ENCODE results near the gene RPS6KB2.
"Not testable (repeated sequence)": the region's sequence is repeated elsewhere in the genome, so short reads cannot be mapped to it uniquely, and the experiment has no call there.

RPS6KB2 gene

GRCh38 chr11:67420646-67421429, 7.5 kb upstream of the RPS6KB2 start:
- H3K4me3 ChIP-seq (ENCODE audit: low read depth, low read length): peak overlapping the region; percentile 24
- TF ChIP-seq CTCF (IDR thresholded peaks at IDR 0.05; ENCODE audit: low read depth, low read length, missing control alignments): no peak
- DNase-seq (ENCODE audit: low read depth): peak; percentile 66
- in situ Hi-C loops (cut with HindIII; ENCODE audit: low sequenced_read_pairs): no loop called here

DNA sequence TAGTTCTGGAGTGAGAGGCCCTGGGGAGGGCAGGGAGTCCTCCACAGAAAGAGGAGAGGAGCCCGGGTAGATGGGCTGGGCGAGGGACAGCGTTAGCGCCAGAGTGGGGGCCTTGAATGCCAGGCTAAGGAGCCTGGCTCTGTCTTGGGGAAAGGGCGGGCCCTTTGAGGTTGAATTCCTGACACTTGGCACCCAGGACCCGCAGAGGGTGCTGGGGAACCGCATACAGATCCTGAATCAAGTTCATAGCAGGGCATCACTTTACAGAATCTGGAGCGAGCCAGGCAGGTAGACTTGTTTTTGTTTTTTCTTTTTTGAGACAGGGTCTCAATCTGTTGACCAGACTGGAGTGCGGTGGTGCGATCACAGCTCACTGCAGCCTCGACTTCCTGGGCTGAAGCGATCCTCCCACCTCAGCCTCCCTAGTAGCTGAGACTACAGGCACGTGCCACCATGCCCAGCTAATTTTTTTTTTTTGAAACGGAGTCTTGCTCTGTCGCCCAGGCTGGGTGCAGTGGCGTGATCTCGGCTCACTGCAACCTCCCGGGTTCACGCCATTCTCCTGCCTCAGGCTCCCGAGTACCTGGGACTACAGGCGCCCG, 6.8 kb upstream of the RPS6KB2 start:
- in situ Hi-C loops (cut with HindIII; ENCODE audit: low sequenced_read_pairs): no loop called here
- TF ChIP-seq CTCF (IDR thresholded peaks at IDR 0.05; ENCODE audit: low read depth, low read length, missing control alignments): no peak
- no peak for DNase-seq (ENCODE audit: low read depth)
- H3K4me3 ChIP-seq (ENCODE audit: low read depth, low read length): peak overlapping the region; percentile 24

DNA sequence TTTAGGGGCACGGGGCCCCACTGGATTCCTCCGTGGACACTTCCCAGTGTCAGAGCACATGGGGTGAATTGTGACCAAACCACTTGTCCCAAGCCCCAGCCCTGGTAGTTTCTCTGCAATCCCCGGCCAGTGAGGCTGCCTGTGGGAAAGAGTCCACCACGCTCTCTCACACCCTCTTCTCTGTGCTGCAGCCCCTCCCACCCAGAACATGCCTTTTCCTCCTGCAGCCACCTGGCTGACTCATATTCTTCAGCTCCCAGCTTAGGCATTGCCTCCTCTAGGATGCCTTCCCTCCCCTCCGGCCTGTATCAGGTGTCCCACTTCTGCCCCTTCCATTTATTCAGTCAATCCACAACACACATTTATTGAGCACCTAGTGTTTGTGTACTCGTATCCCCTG, 5.4 kb upstream of the RPS6KB2 start:
- no peak for TF ChIP-seq CTCF (IDR thresholded peaks at IDR 0.05; ENCODE audit: low read depth, low read length, missing control alignments)
- no peak overlapping the region for H3K4me3 ChIP-seq (ENCODE audit: low read depth, low read length)
- in situ Hi-C loops (cut with HindIII; ENCODE audit: low sequenced_read_pairs): no loop called here
- DNase-seq (ENCODE audit: low read depth): no peak

- DNase-seq (ENCODE audit: low read depth): no peak
- no peak for TF ChIP-seq CTCF (IDR thresholded peaks at IDR 0.05; ENCODE audit: low read depth, low read length, missing control alignments)
- no peak overlapping the region for H3K4me3 ChIP-seq (ENCODE audit: low read depth, low read length)
- in situ Hi-C loops (cut with HindIII; ENCODE audit: low sequenced_read_pairs): no loop called here
Observed at GRCh38 chr11:67423466-67423865, 4.8 kb upstream of the RPS6KB2 start.

DNA sequence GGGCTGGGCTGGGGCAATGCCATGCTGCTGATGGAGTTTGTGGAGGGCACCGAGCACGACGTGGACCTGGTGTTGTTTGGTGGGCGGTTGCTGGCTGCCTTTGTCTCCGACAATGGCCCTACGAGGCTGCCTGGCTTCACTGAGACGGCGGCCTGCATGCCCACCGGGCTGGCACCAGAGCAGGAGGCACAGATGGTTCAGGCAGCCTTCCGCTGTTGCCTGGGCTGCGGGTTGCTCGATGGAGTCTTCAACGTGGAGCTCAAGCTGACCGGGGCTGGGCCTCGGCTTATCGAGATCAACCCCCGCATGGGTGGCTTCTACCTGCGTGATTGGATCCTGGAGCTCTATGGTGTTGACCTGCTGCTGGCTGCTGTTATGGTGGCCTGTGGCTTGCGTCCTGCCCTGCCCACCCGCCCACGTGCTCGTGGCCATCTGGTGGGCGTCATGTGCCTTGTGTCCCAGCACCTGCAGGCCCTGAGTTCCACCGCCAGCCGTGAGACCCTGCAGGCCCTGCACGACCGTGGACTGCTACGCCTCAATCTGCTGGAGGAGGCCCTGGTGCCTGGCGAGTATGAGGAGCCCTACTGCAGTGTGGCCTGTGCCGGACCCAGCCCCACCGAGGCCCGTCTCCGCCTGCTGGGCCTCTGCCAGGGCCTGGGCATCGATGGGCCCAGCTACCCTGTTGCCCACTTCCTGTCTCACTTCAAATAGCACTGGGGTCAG, 4.2 kb upstream of the RPS6KB2 start:
- TF ChIP-seq CTCF (IDR thresholded peaks at IDR 0.05; ENCODE audit: low read depth, low read length, missing control alignments): no peak
- H3K4me3 ChIP-seq (ENCODE audit: low read depth, low read length): no peak overlapping the region
- in situ Hi-C loops (cut with HindIII; ENCODE audit: low sequenced_read_pairs): no loop called here
- no peak for DNase-seq (ENCODE audit: low read depth)

- DNase-seq (ENCODE audit: low read depth); in situ Hi-C loops (cut with HindIII; ENCODE audit: low sequenced_read_pairs): not testable (repeated sequence)
- peak overlapping the region; percentile 98 for H3K4me3 ChIP-seq (ENCODE audit: low read depth, low read length)
Observed at GRCh38 chr11:67427364-67427859, 882 bp upstream of the RPS6KB2 start.
